Middle frontal gyrus (tissue), 1 donor: Measurements from ENCODE around the gene PYGO1.
"Not testable (repeated sequence)": the region's sequence is repeated elsewhere in the genome, so short reads cannot be mapped to it uniquely, and the experiment has no call there.

Experiments
- DNase-seq: peaks from one replicate; pipeline ENCODE4 v3.0.0-alpha.2; 2015; ENCODE audit warnings: low spot score; ENCODE audit errors: extremely low spot score

The PYGO1 gene

GRCh38 chr15:55588070-55588814, at the start of gene PYGO1:
PYGO1 (minus strand) TSS chr15:55588345; CDS start chr15:55587883, 462 bp downstream.
- DNase-seq = no peak

- DNase-seq = no peak
Observed at GRCh38 chr15:55637086-55637485, 48.9 kb upstream of the PYGO1 start.

GRCh38 chr15:55633731-55634130, 45.6 kb upstream of the PYGO1 start:
- DNase-seq = no peak

GRCh38 chr15:55632434-55632833, 44.3 kb upstream of the PYGO1 start:
- no peak for DNase-seq

- no peak for DNase-seq
Observed at GRCh38 chr15:55630858-55631257, 42.7 kb upstream of the PYGO1 start.

GRCh38 chr15:55628369-55628730, 40.2 kb upstream of the PYGO1 start:
- no peak for DNase-seq

- no peak for DNase-seq
Observed at GRCh38 chr15:55627730-55628368, 39.7 kb upstream of the PYGO1 start.

GRCh38 chr15:55619783-55620182, 31.6 kb upstream of the PYGO1 start:
- no peak for DNase-seq

GRCh38 chr15:55618387-55618786, 30.2 kb upstream of the PYGO1 start:
- DNase-seq = no peak

GRCh38 chr15:55615445-55615844, 27.3 kb upstream of the PYGO1 start:
- DNase-seq = no peak

GRCh38 chr15:55613727-55614126, 25.6 kb upstream of the PYGO1 start:
- no peak for DNase-seq

- no peak for DNase-seq
Observed at GRCh38 chr15:55606214-55606613, 18.1 kb upstream of the PYGO1 start.

GRCh38 chr15:55601374-55601773, 13.2 kb upstream of the PYGO1 start:
- no peak for DNase-seq

GRCh38 chr15:55599439-55599838, 11.3 kb upstream of the PYGO1 start:
- DNase-seq = no peak

GRCh38 chr15:55593019-55593418, 4.9 kb upstream of the PYGO1 start:
- DNase-seq = not testable (repeated sequence)

GRCh38 chr15:55590788-55591187, 2.6 kb upstream of the PYGO1 start:
- DNase-seq = no peak

GRCh38 chr15:55589287-55589686, 1.1 kb upstream of the PYGO1 start:
- no peak for DNase-seq

GRCh38 chr15:55588815-55589115, 620 bp upstream of the PYGO1 start:
- no peak for DNase-seq

GRCh38 chr15:55587321-55588069, 650 bp downstream of the PYGO1 start:
- DNase-seq = no peak

- DNase-seq = no peak
Observed at GRCh38 chr15:55586808-55587207, 1.3 kb downstream of the PYGO1 start.

- DNase-seq = no peak
Observed at GRCh38 chr15:55576943-55577342, 11.2 kb downstream of the PYGO1 start.

- no peak for DNase-seq
Observed at GRCh38 chr15:55574096-55574495, 14.0 kb downstream of the PYGO1 start.

GRCh38 chr15:55573224-55573623, 14.9 kb downstream of the PYGO1 start:
- no peak for DNase-seq
